ENCODE measurements around the gene GMDS.

The GMDS gene

GRCh38 chr6:1657771-1658165 is 587.6 kb downstream of the GMDS start:
- DNase-seq, result no peak
- H3K4me1 ChIP-seq, result peaks cover 0 to 8% (median 0%) of the 10 kb centered on the region in 4 donors
- no peak overlapping the region for H3K4me3 ChIP-seq
- no peaks in the 10 kb centered on the region for H3K27me3 ChIP-seq
- intact Hi-C loops (cut with DNase I; ENCODE audit: low total_unique reads), result no loop called here
- no peak for TF ChIP-seq CTCF (IDR thresholded peaks at IDR 0.05)
- H3K9me3 ChIP-seq, result no peaks in the 10 kb centered on the region
- no peak overlapping the region for H3K27ac ChIP-seq
- H3K36me3 ChIP-seq, result no peaks in the 10 kb centered on the region

GRCh38 chr6:1657116-1657770 is 588.2 kb downstream of the GMDS start:
- Histone ChIP-seq H3K4me1 (peaks cover 0 to 2% (median 0%) of the 10 kb centered on the region in 4 donors), H3K9me3 (no peaks in the 10 kb centered on the region), H3K27me3 (no peaks in the 10 kb centered on the region), H3K27ac (no peak overlapping the region), H3K4me3 (no peak overlapping the region), H3K36me3 (no peaks in the 10 kb centered on the region)
- intact Hi-C loops (cut with DNase I; ENCODE audit: low total_unique reads), result no loop called here
- no peak for DNase-seq
- no peak for TF ChIP-seq CTCF (IDR thresholded peaks at IDR 0.05)

GRCh38 chr6:1654054-1654453 is 591.4 kb downstream of the GMDS start:
- Histone ChIP-seq H3K4me3 (no peak overlapping the region), H3K27ac (no peak overlapping the region), H3K36me3 (no peaks in the 10 kb centered on the region), H3K4me1 (no peaks in the 10 kb centered on the region), H3K27me3 (no peaks in the 10 kb centered on the region), H3K9me3 (no peaks in the 10 kb centered on the region)
- intact Hi-C loops (cut with DNase I; ENCODE audit: low total_unique reads), result no loop called here
- TF ChIP-seq CTCF (IDR thresholded peaks at IDR 0.05), result no peak
- no peak for DNase-seq

GRCh38 chr6:1652842-1653241 is 592.6 kb downstream of the GMDS start:
- Histone ChIP-seq H3K36me3 (no peaks in the 10 kb centered on the region), H3K4me3 (no peak overlapping the region), H3K27ac (no peak overlapping the region), H3K27me3 (no peaks in the 10 kb centered on the region), H3K9me3 (no peaks in the 10 kb centered on the region), H3K4me1 (no peaks in the 10 kb centered on the region)
- TF ChIP-seq CTCF (IDR thresholded peaks at IDR 0.05), result no peak
- intact Hi-C loops (cut with DNase I; ENCODE audit: low total_unique reads), result no loop called here
- no peak for DNase-seq

- peaks cover 0 to 6% (median 3%) of the 10 kb centered on the region in 4 donors for H3K4me1 ChIP-seq
- no peak overlapping the region for H3K4me3 ChIP-seq
- no peak for TF ChIP-seq CTCF (IDR thresholded peaks at IDR 0.05)
- DNase-seq, result no peak
- H3K27ac ChIP-seq, result no peak overlapping the region
- no peaks in the 10 kb centered on the region for H3K9me3 ChIP-seq
- H3K36me3 ChIP-seq, result no peaks in the 10 kb centered on the region
- intact Hi-C loops (cut with DNase I; ENCODE audit: low total_unique reads), result no loop called here
- H3K27me3 ChIP-seq, result no peaks in the 10 kb centered on the region
Measured at GRCh38 chr6:1651362-1651761, 594.0 kb downstream of the GMDS start.

All from tibial artery (tissue), 4 donors.